Osteocyte (in vitro differentiated cells): Measurements from ENCODE around the gene VASH2. TPM values are rescaled to one million over a fixed set of nuclear protein-coding genes. Genes with fewer than 3 reads are reported as not detected.
A peak's percentile ranks its signal among the peaks of the same experiment; 100 is the strongest.

Source experiments
- DNase-seq: peaks from one replicate; pipeline ENCODE4 v3.0.0; 2021; ENCODE audit warnings: mixed read lengths; ENCODE audit not compliant: unreplicated experiment; ENCODE audit errors: extremely low spot score
- H3K27ac Mint-ChIP-seq: one replicate; pipeline ENCODE4 v1.8.0; 2021; ENCODE audit warnings: mild to moderate bottlenecking, mixed read lengths; ENCODE audit not compliant: unreplicated experiment
- H3K27me3 Mint-ChIP-seq: one replicate; pipeline ENCODE4 v1.8.0; 2021; ENCODE audit warnings: mixed read lengths; ENCODE audit not compliant: unreplicated experiment
- H3K36me3 Mint-ChIP-seq: one replicate; pipeline ENCODE4 v1.8.0; 2021; ENCODE audit warnings: mixed read lengths; ENCODE audit not compliant: unreplicated experiment
- H3K4me1 Mint-ChIP-seq: one replicate; pipeline ENCODE4 v1.8.0; 2021; ENCODE audit warnings: mixed read lengths; ENCODE audit not compliant: unreplicated experiment
- H3K4me3 Mint-ChIP-seq: one replicate; pipeline ENCODE4 v1.8.0; 2021; ENCODE audit warnings: mild to moderate bottlenecking, moderate library complexity, mixed read lengths; ENCODE audit not compliant: unreplicated experiment
- H3K9me3 Mint-ChIP-seq: one replicate; pipeline ENCODE4 v1.8.0; 2021; ENCODE audit warnings: mixed read lengths; ENCODE audit not compliant: unreplicated experiment
- CTCF ChIP-seq: fragments of 200-600 bp; sonication (generic); IDR thresholded peaks from 2 replicates; pipeline ENCODE4 v1.5.0; 2021; ENCODE audit warnings: antibody characterized with exemption, mild to moderate bottlenecking, moderate library complexity
- total RNA-seq: library from RNA; stranded (reverse); gene quantifications from 2 replicates; pipeline ENCODE4 v1.2.1, GENCODE V29; 2021

VASH2 gene
- total RNA-seq, 1 donor from 2014 or later = 3.3 TPM

GRCh38 chr1:212945463-212946160, 4.7 kb upstream of the VASH2 start:
- Mint-ChIP-seq H3K36me3 (peaks cover 3% of the 10 kb centered on the region), H3K27me3 (peaks cover 22% of the 10 kb centered on the region), H3K27ac (no peak overlapping the region), H3K4me1 (peaks cover 6% of the 10 kb centered on the region), H3K4me3 (no peak overlapping the region), H3K9me3 (peaks cover 7% of the 10 kb centered on the region)
- TF ChIP-seq CTCF = no peak
- no peak for DNase-seq

- DNase-seq = no peak
- no peak overlapping the region for H3K27ac Mint-ChIP-seq
- H3K27me3 Mint-ChIP-seq = peaks cover 20% of the 10 kb centered on the region
- H3K4me3 Mint-ChIP-seq = no peak overlapping the region
- H3K9me3 Mint-ChIP-seq = no peaks in the 10 kb centered on the region
- H3K4me1 Mint-ChIP-seq = peaks cover 7% of the 10 kb centered on the region
- no peak for TF ChIP-seq CTCF
- no peaks in the 10 kb centered on the region for H3K36me3 Mint-ChIP-seq
These were observed 3.5 kb upstream of the VASH2 start for GRCh38 chr1:212946872-212947271.

GRCh38 chr1:212949771-212950170, 570 bp upstream of the VASH2 start:
- Mint-ChIP-seq H3K27me3 (peaks cover 23% of the 10 kb centered on the region), H3K9me3 (no peaks in the 10 kb centered on the region), H3K4me3 (peak overlapping the region; percentile 88), H3K36me3 (no peaks in the 10 kb centered on the region), H3K4me1 (peaks cover 13% of the 10 kb centered on the region), H3K27ac (no peak overlapping the region)
- no peak for TF ChIP-seq CTCF
- no peak for DNase-seq

GRCh38 chr1:212951126-212951946, 995 bp downstream of the VASH2 start:
- H3K27ac Mint-ChIP-seq = no peak overlapping the region
- no peak for DNase-seq
- H3K4me3 Mint-ChIP-seq = peak overlapping the region; percentile 88
- no peaks in the 10 kb centered on the region for H3K9me3 Mint-ChIP-seq
- H3K27me3 Mint-ChIP-seq = peaks cover 17% of the 10 kb centered on the region
- H3K36me3 Mint-ChIP-seq = peaks cover 1% of the 10 kb centered on the region
- TF ChIP-seq CTCF = no peak
- H3K4me1 Mint-ChIP-seq = peaks cover 13% of the 10 kb centered on the region

GRCh38 chr1:212951947-212952640, 1.8 kb downstream of the VASH2 start:
- H3K27ac Mint-ChIP-seq = no peak overlapping the region
- peaks cover 14% of the 10 kb centered on the region for H3K27me3 Mint-ChIP-seq
- peaks cover 13% of the 10 kb centered on the region for H3K4me1 Mint-ChIP-seq
- H3K9me3 Mint-ChIP-seq = no peaks in the 10 kb centered on the region
- peaks cover 1% of the 10 kb centered on the region for H3K36me3 Mint-ChIP-seq
- no peak for DNase-seq
- H3K4me3 Mint-ChIP-seq = peak overlapping the region; percentile 47
- TF ChIP-seq CTCF = no peak
